ENCODE data around the gene SAMD4A.

GRCh38 chr14:54584097-54584496 is 17.2 kb downstream of the SAMD4A start:
- TF ChIP-seq CTCF (IDR thresholded peaks at IDR 0.05) (no peak), CEBPB (IDR thresholded peaks at IDR 0.05) (no peak), BHLHE40 (IDR thresholded peaks at IDR 0.05; ENCODE audit: low read depth, low read length) (no peak), POLR2A (IDR thresholded peaks at IDR 0.05; ENCODE audit: low read length) (no peak), USF2 (IDR thresholded peaks at IDR 0.05) (no peak), KDM1A (IDR thresholded peaks at IDR 0.05; ENCODE audit: low read depth) (no peak)

Measured in A549 (cell line).